GM12865 (cell line): ENCODE data around the gene SLC12A8.

Experiments
- DNase-seq: peaks from one replicate; pipeline ENCODE4 v3.0.0; 2010; ENCODE audit warnings: low read depth
- H3K4me3 ChIP-seq: 2 replicates; pipeline ENCODE4 v1.5.1; 2011; ENCODE audit warnings: mild to moderate bottlenecking, low read depth, low read length, control low read depth
- CTCF ChIP-seq: IDR thresholded peaks from 2 replicates; pipeline ENCODE4 v1.5.1; 2011; ENCODE audit warnings: low read length, control low read depth, low read depth, inconsistent platforms; ENCODE audit not compliant: insufficient read depth; ENCODE audit errors: missing control alignments

The SLC12A8 gene

DNA sequence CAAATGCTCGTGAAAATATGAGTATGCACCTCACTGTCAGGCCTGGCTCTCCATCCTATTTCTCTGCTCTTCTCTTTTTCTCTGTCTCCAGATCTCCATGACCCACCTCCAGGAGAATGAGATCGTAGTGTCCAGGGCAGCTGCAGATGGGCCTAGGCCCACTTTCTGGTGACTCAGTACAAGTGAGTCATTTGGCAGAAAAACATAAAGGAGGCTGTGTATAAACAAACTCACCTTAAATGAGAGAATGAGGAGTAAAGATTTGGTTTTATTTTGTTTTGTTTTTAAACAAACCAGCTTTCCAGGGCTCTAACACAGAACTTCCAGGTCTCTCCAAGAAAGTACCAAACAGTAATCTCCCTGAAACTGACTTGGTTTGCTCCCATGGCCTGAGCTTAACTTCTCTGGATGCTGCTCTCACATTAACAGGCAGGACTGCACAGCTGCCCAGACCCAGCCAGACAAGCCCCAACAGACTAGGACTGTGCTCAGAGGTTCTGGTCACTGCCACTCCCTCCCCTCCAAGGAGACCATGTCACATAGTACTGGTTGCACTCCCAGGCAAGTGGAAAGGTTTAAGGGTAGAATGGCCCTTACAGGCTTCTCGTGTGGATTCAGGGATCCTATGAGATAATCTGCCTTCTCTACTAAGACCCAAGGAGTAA, 155.2 kb downstream of the SLC12A8 start:
- TF ChIP-seq CTCF = no peak
- DNase-seq = no peak

DNA sequence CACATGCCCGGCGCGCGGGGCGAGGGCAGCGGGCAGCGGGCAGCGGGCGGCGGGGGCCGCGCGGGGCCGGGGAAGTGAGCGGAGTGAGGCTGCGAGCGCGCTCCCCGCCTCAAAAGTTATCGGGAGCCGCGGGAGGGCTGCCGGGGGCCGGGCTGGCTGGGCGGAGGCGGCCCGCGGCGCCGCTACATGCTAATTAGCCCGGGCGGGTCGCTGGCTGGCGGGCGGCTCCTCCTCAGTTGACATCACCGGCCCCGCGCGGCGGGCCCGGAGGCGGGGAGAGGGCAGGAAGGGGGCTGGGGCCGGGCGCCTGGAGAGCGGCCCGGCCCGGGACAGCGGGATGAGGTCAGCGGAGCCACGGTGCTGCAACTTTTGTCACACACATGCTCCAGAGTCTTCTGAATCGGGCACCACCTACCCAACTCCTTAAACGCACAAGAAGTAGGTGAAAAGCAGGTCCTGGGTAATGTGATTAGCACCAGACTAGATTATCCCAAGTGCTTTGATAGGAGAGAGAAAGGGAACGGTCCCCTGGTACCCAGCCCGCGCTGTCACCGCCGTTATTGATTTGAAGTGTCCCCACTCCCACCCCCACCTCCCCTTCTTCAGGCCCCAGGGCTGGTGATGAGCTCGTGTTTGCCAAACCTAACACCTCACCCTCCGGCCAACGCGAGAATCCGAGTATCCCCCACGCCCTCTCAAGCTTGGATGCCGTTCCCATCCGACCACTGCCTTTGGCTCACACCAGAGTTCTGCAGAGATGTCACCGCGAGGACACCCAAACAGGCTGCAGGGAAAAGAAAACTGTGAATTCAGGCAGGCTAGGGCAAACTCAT, 156.4 kb downstream of the SLC12A8 start, which contains the start of gene HEG1:
TSS of gene HEG1 (minus strand) at position 85 of the 833 bp plus-strand sequence. CDS start 107 bp downstream, outside the sequence.
- peak; percentile 82 for DNase-seq
- TF ChIP-seq CTCF = no peak
- peak within 1 kb of the TSS; percentile 90 for H3K4me3 ChIP-seq

More for the DNA sequence above, 155.2 kb downstream of the SLC12A8 start:
- no peak overlapping the region for H3K4me3 ChIP-seq

DNA sequence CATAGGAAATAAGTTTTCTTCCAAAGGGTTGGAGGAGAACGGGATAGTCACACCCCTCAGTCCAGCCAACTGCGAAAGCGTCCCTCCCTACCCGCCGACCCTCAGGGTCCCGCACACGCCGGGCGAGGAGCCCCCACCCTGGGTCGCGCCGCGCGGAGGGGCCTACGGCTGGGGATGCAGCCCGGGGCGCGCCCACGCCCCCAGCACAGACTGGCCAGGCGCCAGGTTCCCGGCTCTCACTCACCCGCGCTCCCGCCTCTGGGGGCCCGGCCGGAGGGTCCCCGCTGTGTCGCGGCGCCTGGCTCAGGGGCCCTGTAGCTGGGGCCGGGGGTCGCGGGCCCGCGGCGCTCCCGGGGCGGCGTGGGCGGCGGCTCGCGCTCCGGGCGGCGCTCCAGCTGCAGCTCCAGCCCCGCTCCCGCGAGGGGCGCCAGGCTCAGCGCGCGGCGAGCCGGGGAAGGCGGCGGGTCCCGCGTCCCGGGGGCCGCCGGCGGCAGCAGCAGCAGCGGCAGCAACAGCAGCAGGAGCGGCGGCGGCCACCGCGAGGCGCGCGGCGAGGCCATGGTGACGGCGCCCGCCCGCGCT, 157.1 kb downstream of the SLC12A8 start:
- no peak for DNase-seq
- peak overlapping the region; percentile 90 for H3K4me3 ChIP-seq
- no peak for TF ChIP-seq CTCF

GRCh38 chr3:125054449-125055329, 157.9 kb downstream of the SLC12A8 start:
- H3K4me3 ChIP-seq = peak overlapping the region; percentile 90
- peak; percentile 3 for TF ChIP-seq CTCF
- DNase-seq = peak; percentile 85

- peak overlapping the region; percentile 90 for H3K4me3 ChIP-seq
- no peak for DNase-seq
Observed at GRCh38 chr3:125054062-125054448, 158.5 kb downstream of the SLC12A8 start.

More at GRCh38 chr3:125054062-125054448, 158.5 kb downstream of the SLC12A8 start:
- TF ChIP-seq CTCF = no peak
